GM12878 (cell line): Measurements from ENCODE around the gene CLASRP. TPM values are rescaled to one million over a fixed set of nuclear protein-coding genes. Genes with fewer than 3 reads are reported as not detected.

Experiments
- ATAC-seq: fragments of 200-7000 bp; cut with Tn5 transposase; 3 replicates; pipeline ENCODE4 v1.9.1; 2020; ENCODE audit warnings: mild to moderate bottlenecking, moderate library complexity
- BruUV-seq: library from RNA; stranded (reverse); fragments of 400-500 nt; replicated peaks from 2 replicates; lab custom pipeline; 2021; lab: Mats Ljungman, UMichigan
- CTCF ChIA-PET: fragments of 300-600 bp; sonication (Branson Sonifier 250); formaldehyde crosslinking; extraction: SDS; loops from one replicate; lab custom pipeline; 2021; ENCODE audit warnings: inconsistent platforms; lab: Yijun Ruan, JAX
- POLR2A ChIA-PET: fragments of 350-600 bp; formaldehyde crosslinking; extraction: SDS; loops from one replicate; lab custom pipeline; 2021; ENCODE audit warnings: inconsistent platforms; lab: Charles Lee
- RAD21 ChIA-PET: fragments of 300-600 bp; sonication (Branson Sonifier 250); formaldehyde crosslinking; loops from one replicate; lab custom pipeline; 2023; ENCODE audit warnings: antibody characterized with exemption; ENCODE audit not compliant: unreplicated experiment; lab: Charles Lee
- SMC1A ChIA-PET: fragments of 300-600 bp; sonication (Branson Sonifier 250); formaldehyde crosslinking; loops from one replicate; lab custom pipeline; 2023; ENCODE audit not compliant: unreplicated experiment, uncharacterized antibody; lab: Charles Lee
- DNase-seq: peaks from one replicate; pipeline ENCODE4 v3.0.0-alpha.2; 2011; ENCODE audit warnings: low read depth, low spot score
- FAIRE-seq: peaks from 3 replicates; lab custom pipeline; 2011; peaks lifted over from hg19 to GRCh38; lab: Jason Lieb, UNC
- H2AFZ ChIP-seq: 2 replicates; pipeline ENCODE4 v1.6.0; 2011; ENCODE audit warnings: low read depth, low read length, control low read depth; ENCODE audit not compliant: control insufficient read depth
- H3K27ac ChIP-seq: 2 replicates; pipeline ENCODE4 v1.5.1; 2011; ENCODE audit warnings: control low read depth; ENCODE audit not compliant: control insufficient read depth, insufficient read depth
- H3K27me3 ChIP-seq, 2 experiments: replicated peaks in 1 of 2; 2 replicates each; pipeline versions ENCODE4 v1.6.0 to v1.6.1; 2011; ENCODE audit warnings: low read length in 1 of 2; ENCODE audit not compliant: control insufficient read depth in 2 of 2, insufficient read depth in 2 of 2
- H3K36me3 ChIP-seq, 2 experiments: 2 replicates each; pipeline ENCODE4 v1.5.1; 2011; ENCODE audit warnings: low read length in 1 of 2; ENCODE audit not compliant: control insufficient read depth in 2 of 2, insufficient read depth in 2 of 2
- H3K4me1 ChIP-seq: 2 replicates; pipeline ENCODE4 v1.6.1; 2011; ENCODE audit warnings: mild to moderate bottlenecking, low read length, moderate library complexity, mixed read lengths; ENCODE audit not compliant: control insufficient read depth, insufficient read depth
- H3K4me2 ChIP-seq: 2 replicates; pipeline ENCODE4 v1.6.0; 2011; ENCODE audit warnings: control low read depth; ENCODE audit not compliant: control insufficient read depth, insufficient read depth
- H3K4me3 ChIP-seq: fragments of 200-600 bp; sonication (generic); 2 replicates; pipeline ENCODE4 v1.5.1; 2016
- H3K79me2 ChIP-seq: 2 replicates; pipeline ENCODE4 v1.6.0; 2011; ENCODE audit warnings: low read length; ENCODE audit not compliant: control insufficient read depth, insufficient read depth
- H3K9ac ChIP-seq: 2 replicates; pipeline ENCODE4 v1.8.0; 2011; ENCODE audit warnings: low read length, control low read depth, mixed read lengths; ENCODE audit not compliant: control insufficient read depth, insufficient read depth
- H3K9me3 ChIP-seq: replicated peaks from 3 replicates; pipeline ENCODE4 v1.5.1; 2011; ENCODE audit warnings: mild to moderate bottlenecking, low read length; ENCODE audit not compliant: control insufficient read depth, insufficient read depth
- H4K20me1 ChIP-seq: 2 replicates; pipeline ENCODE4 v1.6.0; 2011; ENCODE audit not compliant: control insufficient read depth, insufficient read depth
- CEBPB ChIP-seq, 2 experiments: fragments of 150-350 bp in 1 of 2; IDR thresholded peaks; 2 replicates each; pipeline ENCODE4 v1.6.1; 2012 to 2014; ENCODE audit warnings: low read depth in 2 of 2, low read length in 2 of 2, borderline replicate concordance in 1 of 2, inconsistent platforms in 1 of 2
- CHD2 ChIP-seq: IDR thresholded peaks from 2 replicates; pipeline ENCODE4 v1.6.1; 2011; ENCODE audit warnings: low read depth, low read length, improper control_type of control experiment, borderline replicate concordance
- CHD4 ChIP-seq: fragments of 200-600 bp; sonication (generic); IDR thresholded peaks from 2 replicates; pipeline ENCODE4 v1.6.1; 2016; ENCODE audit warnings: mild to moderate bottlenecking
- CREB1 ChIP-seq: IDR thresholded peaks from 2 replicates; pipeline ENCODE4 v1.6.1; 2012; ENCODE audit warnings: low read depth, mild to moderate bottlenecking, inconsistent platforms
- FOS ChIP-seq: IDR thresholded peaks from 3 replicates; pipeline ENCODE4 v1.6.1; 2011; ENCODE audit warnings: borderline replicate concordance; ENCODE audit not compliant: insufficient read length; ENCODE audit errors: extremely low read depth
- HDGF ChIP-seq: fragments of 450-650 bp; IDR thresholded peaks from 2 replicates; pipeline ENCODE4 v1.6.1; 2016; ENCODE audit warnings: antibody characterized with exemption
- KAT2A ChIP-seq: conservative IDR thresholded peaks from 2 replicates; pipeline ENCODE4 v1.6.1; 2011; ENCODE audit warnings: low read depth, low read length; ENCODE audit not compliant: control insufficient read depth
- MTA2 ChIP-seq: fragments of 450-650 bp; IDR thresholded peaks from 2 replicates; pipeline ENCODE4 v1.6.1; 2016; ENCODE audit warnings: low read depth, mild to moderate bottlenecking, moderate library complexity
- NBN ChIP-seq: fragments of 450-650 bp; IDR thresholded peaks from 2 replicates; pipeline ENCODE4 v1.6.1; 2016
- PKNOX1 ChIP-seq: fragments of 450-650 bp; IDR thresholded peaks from 2 replicates; pipeline ENCODE4 v1.6.1; 2016; ENCODE audit warnings: mild to moderate bottlenecking
- POLR2AphosphoS2 ChIP-seq: IDR thresholded peaks from 2 replicates; pipeline ENCODE4 v1.6.1; 2011; ENCODE audit warnings: low read depth, mild to moderate bottlenecking, low read length, improper control_type of control experiment, moderate library complexity
- POU2F2 ChIP-seq: IDR thresholded peaks from 3 replicates; pipeline ENCODE4 v1.6.1; 2011; ENCODE audit warnings: low read depth, mild to moderate bottlenecking, low read length, borderline replicate concordance
- RAD21 ChIP-seq: IDR thresholded peaks from 2 replicates; pipeline ENCODE4 v1.6.1; 2011; ENCODE audit warnings: mild to moderate bottlenecking, low read depth, low read length, moderate library complexity; ENCODE audit not compliant: insufficient read depth
- RFX5 ChIP-seq: IDR thresholded peaks from 2 replicates; pipeline ENCODE4 v1.6.1; 2011; ENCODE audit warnings: low read depth, low read length, improper control_type of control experiment
- RUNX3 ChIP-seq: IDR thresholded peaks from 2 replicates; pipeline ENCODE4 v1.6.1; 2012; ENCODE audit warnings: low read length, inconsistent platforms
- SKIL ChIP-seq: fragments of 450-650 bp; IDR thresholded peaks from 2 replicates; pipeline ENCODE4 v1.6.1; 2017; ENCODE audit warnings: mild to moderate bottlenecking, low read depth, inconsistent platforms; ENCODE audit not compliant: poor library complexity, severe bottlenecking
- SMARCA5 ChIP-seq: fragments of 450-650 bp; IDR thresholded peaks from 2 replicates; pipeline ENCODE4 v1.6.1; 2017; ENCODE audit warnings: mild to moderate bottlenecking
- SMC3 ChIP-seq: IDR thresholded peaks from 2 replicates; pipeline ENCODE4 v1.6.1; 2011; ENCODE audit warnings: low read length, improper control_type of control experiment, borderline replicate concordance
- SPI1 ChIP-seq: IDR thresholded peaks from 2 replicates; pipeline ENCODE4 v1.6.1; 2011; ENCODE audit warnings: low read depth, mild to moderate bottlenecking, low read length, moderate library complexity, borderline replicate concordance; ENCODE audit not compliant: insufficient read depth
- SREBF1 ChIP-seq: IDR thresholded peaks from 2 replicates; pipeline ENCODE4 v1.6.1; 2012; ENCODE audit warnings: mild to moderate bottlenecking, low read length
- SREBF2 ChIP-seq: IDR thresholded peaks from 2 replicates; pipeline ENCODE4 v1.6.1; 2012; ENCODE audit warnings: mild to moderate bottlenecking, low read length
- TAF1 ChIP-seq: IDR thresholded peaks from 2 replicates; pipeline ENCODE4 v1.6.1; 2011; ENCODE audit warnings: mild to moderate bottlenecking, low read depth, low read length, borderline replicate concordance
- TCF12 ChIP-seq: IDR thresholded peaks from 2 replicates; pipeline ENCODE4 v1.6.1; 2011; ENCODE audit warnings: low read depth, mild to moderate bottlenecking, low read length
- YY1 ChIP-seq: IDR thresholded peaks from 2 replicates; pipeline ENCODE4 v1.6.1; 2011; ENCODE audit warnings: low read depth, mild to moderate bottlenecking, low read length
- WGBS: methylation state at CpG from one replicate; pipeline ENCODE4 v1.1.6; 2016; ENCODE audit warnings: low lambda C conversion rate; ENCODE audit not compliant: insufficient replicate concordance, insufficient coverage; ENCODE audit errors: missing lambda C conversion rate; 5-methylcytosine and 5-hydroxymethylcytosine counted together
- in situ Hi-C: fragments of 300-500 bp; cut with MboI; formaldehyde crosslinking; loops from 9 replicates; pipeline ENCODE4 v1.14.3; 2018; ENCODE audit warnings: mixed read lengths
- intact Hi-C: fragments of 100-400 bp; cut with micrococcal nuclease; formaldehyde crosslinking; loops from one replicate; pipeline ENCODE4 v1.14.2; 2022; ENCODE audit not compliant: unreplicated experiment
- polyA plus RNA-seq, 11 experiments: library from polyadenylated mRNA; depleted of rRNA in 4 of 11; unstranded in 6 of 11; stranded (reverse) in 5 of 11; fragments of >200 nt; fragmentation: Nextera tagmentation in 4 of 11; fragmentation: Illumina TruSeq in 1 of 11; extraction: Ambion mirVana in 4 of 11; extraction: Trizol in 1 of 11; gene quantifications; 1 replicate in 1 of 11; 2 replicates in 10 of 11; pipeline versions ENCODE4 v1.2.1 to v1.2.3, GENCODE V29; 2011 to 2016; ENCODE audit warnings: inconsistent platforms in 2 of 11, missing spikeins in 2 of 11, low read depth in 1 of 11
- total RNA-seq, 4 experiments: library from RNA; depleted of rRNA in 3 of 4; stranded (reverse); fragments of >200 nt in 3 of 4; fragmentation: Illumina TruSeq in 1 of 4; extraction: Trizol in 1 of 4; gene quantifications; 2 replicates each; pipeline versions ENCODE4 v1.2.1 to v1.2.3, GENCODE V29; 2013 to 2021

CLASRP gene
- total and polyA plus RNA-seq, 10 of the 15 experiments (the other 5 are each of a cell fraction or from before 2014, with no cell fraction given): 0.68 to 75.8 (median 30.2) TPM

- Histone ChIP-seq H3K4me3 (no peak overlapping the region), H4K20me1 (peaks cover 3% of the 10 kb centered on the region; the same call in 1 of the 2 replicates), H3K27ac (peak overlapping the region; percentile 6; the same call in 1 of the 2 replicates), H3K9ac (no peak overlapping the region), H3K9me3 (no peaks in the 10 kb centered on the region), H3K4me1 (peaks cover 29% of the 10 kb centered on the region), H3K79me2 (peaks cover 62% of the 10 kb centered on the region), H3K27me3 (no peaks in the 10 kb centered on the region), H3K4me2 (peak overlapping the region; percentile 48), H3K36me3 (peaks cover 2 to 19% of the 10 kb centered on the region in 2 experiments; a peak in 3 of 4 replicates), H2AFZ (no peak overlapping the region)
- no peak for DNase-seq
- in situ Hi-C loops: no loop called here
- ChIA-PET POLR2A (interaction anchor here (1.2 to 2.4 kb wide), 2 partner anchors 12 to 13 kb away, joined by 4 to 8 read pairs; partner anchors contain the start of gene PPP1R37), SMC1A (interaction anchor here (0.6 kb wide), 1 partner anchor 384 kb away, joined by 3 read pairs; no protein-coding TSS in a partner anchor), RAD21 (interaction anchor here (2.3 kb wide), 1 partner anchor 13 kb away, joined by 8 read pairs; the partner anchor contains the start of gene PPP1R37), CTCF (no interaction called here)
- intact Hi-C loops: no loop called here
- BruUV-seq: no TSS peak
- WGBS: 72% methylated on average over 16 of the region's 16 CpGs
- ATAC-seq: no peak
- no peak for FAIRE-seq
- 0 out of 2 replicates have a peak, but pooled peaks have one; percentile 41 for TF ChIP-seq TCF12
- no peak for TF ChIP-seq CEBPB (IDR thresholded peaks at IDR 0.05; ENCODE audit: borderline replicate concordance in 1 of 2, low read depth in 2 of 2, low read length in 2 of 2)
- no peak for TF ChIP-seq NBN
- no peak for TF ChIP-seq TAF1
- no peak for TF ChIP-seq SREBF1
- TF ChIP-seq CHD4: no peak
- no peak for TF ChIP-seq MTA2
- TF ChIP-seq SKIL: no peak
- TF ChIP-seq POU2F2: 0 out of 3 replicates have a peak, but pooled peaks have one; percentile 14
- TF ChIP-seq POLR2AphosphoS2: no peak
- 0 out of 2 replicates have a peak, but pooled peaks have one; percentile 24 for TF ChIP-seq RUNX3
- TF ChIP-seq PKNOX1: no peak
- TF ChIP-seq RFX5: no peak
- no peak for TF ChIP-seq FOS
- no peak for TF ChIP-seq CHD2
- no peak for TF ChIP-seq KAT2A
- TF ChIP-seq SPI1: 0 out of 2 replicates have a peak, but pooled peaks have one; percentile 4
- TF ChIP-seq YY1: no peak
- no peak for TF ChIP-seq HDGF
- no peak for TF ChIP-seq SREBF2
- no peak for TF ChIP-seq RAD21
- TF ChIP-seq SMC3: no peak
- TF ChIP-seq SMARCA5: no peak
- no peak for TF ChIP-seq CREB1
Measured at GRCh38 chr19:45104658-45105349, 66.0 kb downstream of the CLASRP start.
